A172 (cell line): Measurements from ENCODE around the gene OTOG. TPM values are rescaled to one million over a fixed set of nuclear protein-coding genes. Genes with fewer than 3 reads are reported as not detected.
"Not testable (repeated sequence)": the region's sequence is repeated elsewhere in the genome, so short reads cannot be mapped to it uniquely, and the experiment has no call there.

Experiments used
- DNase-seq: peaks from one replicate; pipeline ENCODE4 v3.0.0-alpha.2; 2015; ENCODE audit warnings: low spot score
- total RNA-seq: library from RNA; depleted of rRNA; stranded (reverse); fragments of >200 nt; shearing (Covaris generic); gene quantifications from 2 replicates; pipeline ENCODE4 v1.2.3, GENCODE V29; 2014

The OTOG gene
- total RNA-seq, 1 experiment from 2014 or later, result not detected

DNA sequence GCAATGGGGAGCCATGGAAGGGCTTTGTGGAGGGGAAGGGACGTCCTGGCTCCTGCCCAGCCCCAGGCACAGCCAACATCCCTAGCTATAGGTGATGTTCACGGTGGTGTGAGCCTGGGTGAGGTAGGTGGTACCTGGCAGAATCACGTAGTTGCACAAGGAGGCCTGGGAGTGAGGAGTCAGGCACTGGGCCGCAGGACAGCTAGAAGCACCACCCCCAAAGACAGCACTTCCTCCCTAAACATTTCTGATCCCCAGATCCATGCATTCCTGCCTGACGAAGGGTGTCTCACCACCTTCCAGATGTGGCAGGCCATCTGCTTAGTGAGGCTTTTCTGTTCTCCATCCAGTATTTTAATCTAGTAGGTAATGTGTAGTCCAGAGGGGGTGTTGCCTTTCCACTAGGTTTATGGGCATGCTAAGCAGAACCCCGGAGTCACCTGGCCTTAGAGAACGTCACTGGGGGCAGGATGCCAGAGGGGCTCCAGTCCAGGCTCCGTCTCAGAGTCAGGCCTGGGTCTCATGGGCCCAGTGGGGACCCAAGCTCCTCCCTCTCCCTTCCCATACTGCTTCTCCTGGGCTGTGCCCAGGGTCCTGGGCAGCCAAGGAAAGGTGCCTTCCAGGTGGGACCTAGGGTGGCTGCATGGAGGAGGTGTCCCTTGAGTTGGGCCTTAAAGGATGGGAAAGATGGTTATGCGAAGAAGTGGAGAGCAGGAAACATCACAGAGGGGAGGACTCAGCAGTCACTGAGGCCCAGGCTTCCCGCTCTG lies 56.2 kb downstream of the OTOG start:
- no peak for DNase-seq

GRCh38 chr11:17604201-17604914 lies 57.3 kb downstream of the OTOG start:
- no peak for DNase-seq

- no peak for DNase-seq
These were observed 57.8 kb downstream of the OTOG start for GRCh38 chr11:17604915-17605233.

GRCh38 chr11:17605651-17606122 lies 58.6 kb downstream of the OTOG start:
- DNase-seq, result no peak

GRCh38 chr11:17606233-17607082 lies 59.4 kb downstream of the OTOG start:
- no peak for DNase-seq

DNA sequence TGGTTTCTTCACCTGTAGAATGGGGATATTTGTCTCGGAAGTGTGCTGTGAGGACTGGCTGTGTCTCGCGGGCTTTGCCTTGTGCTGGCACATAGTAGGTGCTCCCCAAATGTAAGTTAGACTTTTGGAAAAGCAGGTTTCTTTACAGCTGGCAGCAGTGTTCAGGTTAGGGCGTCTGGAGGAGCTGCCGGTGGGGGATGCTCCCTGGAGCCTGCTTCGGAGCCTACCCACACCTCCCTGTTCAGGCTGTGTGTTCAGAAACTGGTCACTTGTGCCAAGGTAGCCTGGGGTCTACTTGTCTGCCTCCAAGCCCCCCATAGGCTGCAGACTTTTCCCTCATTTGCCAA lies 60.0 kb downstream of the OTOG start:
- no peak for DNase-seq

- DNase-seq, result no peak
These were observed 60.8 kb downstream of the OTOG start for GRCh38 chr11:17607591-17608570.

GRCh38 chr11:17608821-17609220 lies 61.8 kb downstream of the OTOG start:
- DNase-seq, result no peak

DNA sequence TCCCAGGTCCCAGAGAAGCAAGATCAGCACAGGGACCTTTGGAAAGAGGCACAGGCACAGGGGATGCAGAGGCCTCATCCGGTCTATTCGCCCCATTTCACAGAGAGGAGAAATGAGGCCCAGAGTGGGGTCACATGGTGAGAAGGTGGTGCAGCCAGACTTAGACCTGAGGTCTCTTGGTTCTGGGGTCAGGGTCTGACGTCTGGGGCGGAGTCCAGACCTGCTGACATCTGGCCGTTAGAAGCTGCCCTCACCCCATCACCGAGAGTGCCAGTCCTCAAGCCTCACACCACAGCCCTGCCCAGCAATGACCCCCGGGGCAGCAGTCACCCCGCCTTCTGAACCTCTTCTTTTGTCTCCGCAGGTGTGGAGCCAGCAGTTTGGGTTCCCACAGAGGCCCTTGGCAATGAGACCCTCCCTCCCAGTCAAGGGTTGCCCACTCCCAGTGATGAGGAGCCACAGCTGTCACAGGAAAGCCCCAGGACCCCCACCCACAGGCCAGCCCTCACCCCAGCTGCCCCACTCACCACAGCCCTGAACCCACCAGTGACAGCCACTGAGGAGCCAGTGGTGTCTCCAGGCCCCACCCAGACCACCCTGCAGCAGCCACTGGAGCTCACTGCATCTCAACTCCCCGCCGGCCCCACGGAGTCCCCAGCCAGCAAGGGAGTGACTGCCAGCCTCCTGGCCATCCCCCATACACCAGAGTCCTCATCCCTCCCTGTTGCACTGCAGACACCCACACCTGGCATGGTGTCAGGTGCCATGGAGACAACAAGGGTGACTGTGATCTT lies 62.4 kb downstream of the OTOG start:
- DNase-seq, result no peak

- DNase-seq, result no peak
These were observed 63.2 kb downstream of the OTOG start for GRCh38 chr11:17610085-17610894.

DNA sequence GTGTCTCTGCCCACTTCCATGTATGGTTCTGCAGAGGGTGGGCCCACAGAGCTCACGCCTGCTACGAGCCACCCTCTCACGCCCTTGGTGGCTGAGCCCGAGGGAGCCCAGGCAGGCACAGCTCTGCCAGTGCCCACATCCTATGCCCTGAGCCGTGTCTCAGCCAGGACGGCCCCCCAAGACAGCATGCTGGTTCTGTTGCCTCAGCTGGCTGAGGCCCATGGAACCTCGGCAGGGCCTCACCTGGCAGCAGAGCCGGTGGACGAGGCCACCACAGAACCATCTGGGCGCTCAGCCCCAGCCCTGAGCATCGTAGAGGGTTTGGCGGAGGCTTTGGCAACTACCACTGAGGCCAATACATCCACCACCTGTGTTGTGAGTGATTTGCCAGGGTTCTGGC lies 64.0 kb downstream of the OTOG start:
- no peak for DNase-seq

GRCh38 chr11:17611503-17612220 lies 64.6 kb downstream of the OTOG start:
- DNase-seq, result no peak

GRCh38 chr11:17612221-17613188 lies 65.4 kb downstream of the OTOG start:
- DNase-seq, result no peak

GRCh38 chr11:17613428-17613962 lies 66.4 kb downstream of the OTOG start:
- no peak for DNase-seq

DNA sequence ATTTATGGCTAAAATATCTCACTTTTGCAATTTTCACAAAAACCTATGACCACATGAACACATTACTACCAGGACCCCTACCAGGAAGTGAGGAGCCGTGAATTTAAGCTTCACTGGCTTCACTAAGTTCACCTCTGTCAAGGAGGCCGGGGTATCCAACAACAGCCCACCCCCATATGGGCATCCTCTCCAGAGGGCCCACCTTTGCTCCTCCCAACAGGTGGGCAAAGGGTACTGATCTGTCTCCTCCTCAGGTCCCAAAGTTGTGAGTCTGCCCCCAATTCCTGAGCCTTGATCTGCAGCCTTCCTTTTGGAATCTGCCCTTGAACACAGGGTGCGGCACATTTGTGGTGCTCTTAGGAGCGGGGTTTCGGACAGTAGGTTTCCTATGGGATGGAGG lies 66.9 kb downstream of the OTOG start:
- DNase-seq, result no peak

GRCh38 chr11:17622711-17623110 lies 75.7 kb downstream of the OTOG start:
- DNase-seq, result not testable (repeated sequence)

- DNase-seq, result no peak
These were observed 82.1 kb downstream of the OTOG start for GRCh38 chr11:17629113-17629512.
